HG02885 (cell line): ENCODE results near the gene VCP.

Experiments used
- ATAC-seq: cut with Tn5 transposase; IDR thresholded peaks from one replicate; pipeline ENCODE4 v1.9.1; 2021; ENCODE audit warnings: mild to moderate bottlenecking; ENCODE audit not compliant: unreplicated experiment, poor library complexity

Gene VCP

DNA sequence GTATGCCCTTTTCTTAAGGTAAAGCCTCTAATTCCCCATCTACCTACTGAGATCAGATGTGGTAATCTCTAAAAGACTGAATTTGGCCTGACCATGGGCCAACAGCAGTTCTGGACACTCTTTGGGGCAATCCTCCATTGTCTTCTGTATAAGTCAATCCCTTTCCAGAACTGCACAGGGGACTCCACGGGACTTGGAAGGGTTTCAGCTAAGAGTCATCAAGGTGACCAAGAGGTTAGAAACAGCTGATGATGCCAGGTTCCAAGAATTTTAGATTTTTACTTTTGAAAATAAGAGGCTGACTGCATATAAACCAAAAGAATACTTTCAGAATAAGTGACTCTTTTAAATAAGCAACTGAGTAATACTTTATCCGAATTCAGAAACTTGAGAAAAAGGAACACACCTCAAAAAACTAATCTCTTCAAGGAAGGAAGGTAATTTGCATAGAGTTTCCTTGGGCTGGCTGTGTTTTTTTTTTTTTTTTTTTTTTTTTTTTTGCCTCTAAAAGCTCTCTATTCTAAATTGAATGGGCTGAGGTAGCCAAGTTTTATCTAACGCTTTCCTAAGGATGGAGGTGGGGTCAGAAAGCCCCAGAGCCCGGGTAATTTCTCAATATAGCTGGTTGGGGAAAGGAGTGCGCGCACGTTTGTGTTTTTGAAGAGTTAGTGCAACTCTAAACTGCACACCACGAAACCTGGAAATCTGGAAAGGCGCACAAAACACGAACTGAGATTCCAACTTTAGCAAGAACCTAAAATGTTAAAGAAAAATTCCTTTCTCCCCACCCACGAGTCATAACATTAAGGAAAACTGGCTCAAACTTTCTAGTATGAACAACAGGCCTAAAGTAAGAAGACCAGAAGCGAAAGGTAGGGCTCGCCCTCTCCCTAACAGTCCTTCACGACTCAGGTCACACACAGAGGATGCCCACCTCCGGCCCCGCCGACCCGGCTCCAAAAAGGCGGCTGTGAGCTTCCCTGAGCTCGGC, 1.3 kb downstream of the VCP start:
- ATAC-seq = no peak

DNA sequence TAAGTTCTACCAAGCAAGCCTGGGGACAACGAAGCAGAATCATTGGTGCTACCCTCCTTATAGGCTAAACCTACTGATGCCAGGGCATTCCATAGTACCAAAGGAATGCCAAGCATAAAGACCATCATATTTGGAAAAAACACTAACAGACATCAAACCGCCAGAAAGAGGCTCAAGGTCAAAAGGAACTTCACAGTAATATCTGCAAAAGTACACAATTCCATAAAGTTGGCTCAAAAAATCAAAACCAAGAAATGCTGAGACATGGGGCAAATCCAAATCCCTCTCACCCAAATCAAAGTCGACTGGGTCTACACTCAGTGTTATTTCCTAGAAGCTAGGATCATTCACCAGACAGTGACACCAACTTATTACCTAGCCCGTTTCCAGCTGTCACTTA, 3.4 kb downstream of the VCP start:
- no peak for ATAC-seq

DNA sequence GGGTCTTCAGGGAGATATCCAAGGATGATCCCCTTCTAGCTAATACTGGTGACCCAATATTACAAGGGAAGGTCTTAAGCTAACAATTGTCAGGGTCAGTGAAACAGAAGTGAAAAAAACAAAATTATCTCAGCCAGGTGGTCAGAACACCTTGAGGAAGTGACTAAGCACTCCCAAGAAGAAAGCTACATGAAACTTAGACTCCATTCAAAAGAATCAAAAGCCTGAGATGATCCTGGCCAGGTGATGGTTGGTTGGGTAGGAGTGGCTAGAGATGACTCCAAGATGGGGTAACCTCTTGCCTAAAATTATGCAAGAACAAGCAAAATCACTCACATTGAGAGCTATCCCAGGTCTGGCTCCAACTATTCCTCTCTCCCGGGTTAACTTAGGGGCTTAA, 5.4 kb downstream of the VCP start:
- no peak for ATAC-seq

DNA sequence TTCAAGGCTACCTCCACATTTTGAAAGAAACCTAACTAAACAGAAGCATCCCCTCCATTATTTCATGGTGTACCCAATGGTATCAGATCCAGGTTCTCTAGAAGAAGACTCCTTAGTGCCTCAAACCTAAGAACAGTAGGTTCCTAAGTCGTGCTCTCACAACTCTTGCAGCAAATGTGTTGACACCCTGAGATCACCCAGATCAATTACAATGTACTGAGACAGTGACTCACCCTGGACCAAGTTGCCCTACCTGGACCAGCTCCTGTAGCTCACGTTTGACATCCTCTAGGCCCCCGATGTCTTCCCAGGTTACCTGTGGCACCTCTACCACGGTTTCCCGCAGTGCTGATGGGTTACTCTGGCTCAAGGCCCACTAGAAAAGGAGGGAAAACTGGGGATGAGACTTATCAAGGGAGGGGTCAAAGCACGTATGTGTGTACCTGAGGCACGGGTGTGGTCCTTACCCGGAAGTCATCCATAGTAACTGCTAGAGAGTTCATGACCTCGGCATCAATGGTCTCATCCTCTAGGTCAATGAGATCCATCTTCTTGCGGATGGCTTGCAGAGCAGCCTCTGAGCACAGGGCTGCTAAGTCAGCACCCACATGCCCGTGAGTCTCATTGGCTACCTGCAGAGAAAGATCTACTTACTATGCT, 11.7 kb downstream of the VCP start:
- ATAC-seq = no peak

DNA sequence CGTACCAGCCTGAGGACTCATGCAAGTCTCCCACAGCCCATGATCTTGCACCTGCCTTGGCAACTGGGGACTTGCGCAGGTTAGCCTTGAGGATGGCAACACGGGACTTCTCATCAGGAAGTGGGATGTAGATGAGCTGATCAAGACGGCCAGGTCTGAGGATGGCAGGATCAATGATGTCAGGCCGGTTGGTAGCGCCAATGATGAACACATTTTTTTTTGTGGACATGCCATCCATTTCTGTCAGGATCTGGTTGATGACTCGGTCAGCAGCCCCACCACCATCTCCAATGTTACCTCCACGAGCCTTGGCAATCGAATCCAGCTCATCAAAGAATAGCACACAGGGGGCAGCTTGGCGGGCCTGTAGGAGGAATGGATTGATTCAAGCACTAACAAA, 13.0 kb downstream of the VCP start:
- ATAC-seq = no peak

DNA sequence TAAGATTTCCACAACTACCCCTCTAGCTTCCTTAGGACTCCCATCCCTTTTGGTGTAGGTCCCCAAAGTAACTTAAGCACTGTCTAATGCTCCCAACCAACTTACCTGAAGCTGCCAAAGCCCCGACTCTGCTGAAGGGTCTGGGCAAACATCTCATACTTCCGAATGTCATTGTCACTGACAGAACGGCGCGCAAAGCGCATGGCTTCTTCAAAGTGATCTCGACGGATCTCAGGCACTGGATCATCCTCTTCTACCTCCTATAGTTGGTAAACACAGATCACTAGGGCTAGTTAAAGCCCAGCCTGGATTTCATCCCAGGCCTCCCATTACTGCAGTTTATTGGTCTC, 15.2 kb downstream of the VCP start:
- no peak for ATAC-seq

DNA sequence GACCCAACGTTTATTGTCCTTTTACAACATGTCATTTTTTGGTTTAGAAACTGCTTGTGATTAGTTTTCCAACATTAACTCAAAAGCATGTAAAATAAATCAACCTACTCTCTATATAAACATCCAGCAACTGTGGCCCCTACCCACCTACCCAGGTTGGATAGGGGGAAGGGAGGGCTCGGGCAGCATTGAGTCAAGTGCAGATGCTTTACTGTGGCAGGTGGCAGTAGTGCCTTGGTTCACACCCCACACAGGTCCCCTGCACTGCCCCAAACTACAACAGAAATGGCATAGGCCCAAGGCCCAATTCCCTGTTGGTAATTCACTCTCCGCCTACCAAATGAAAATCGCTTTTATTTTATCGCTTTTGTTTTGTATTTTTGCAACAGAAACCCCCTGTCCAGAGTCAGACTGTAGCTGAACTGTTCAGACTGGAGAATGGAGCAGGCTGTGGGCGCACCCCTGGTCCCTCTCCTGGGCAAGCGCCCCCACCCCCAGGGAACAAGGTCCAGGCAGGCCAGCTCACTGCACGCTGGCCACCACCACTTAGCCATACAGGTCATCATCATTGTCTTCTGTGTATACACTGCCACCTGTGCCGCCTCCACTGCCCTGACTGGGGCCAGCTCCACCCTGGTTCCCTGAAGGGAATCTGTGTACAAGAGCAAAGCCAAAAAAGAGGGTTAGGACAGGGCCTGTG, 15.7 kb downstream of the VCP start:
- ATAC-seq = no peak

DNA sequence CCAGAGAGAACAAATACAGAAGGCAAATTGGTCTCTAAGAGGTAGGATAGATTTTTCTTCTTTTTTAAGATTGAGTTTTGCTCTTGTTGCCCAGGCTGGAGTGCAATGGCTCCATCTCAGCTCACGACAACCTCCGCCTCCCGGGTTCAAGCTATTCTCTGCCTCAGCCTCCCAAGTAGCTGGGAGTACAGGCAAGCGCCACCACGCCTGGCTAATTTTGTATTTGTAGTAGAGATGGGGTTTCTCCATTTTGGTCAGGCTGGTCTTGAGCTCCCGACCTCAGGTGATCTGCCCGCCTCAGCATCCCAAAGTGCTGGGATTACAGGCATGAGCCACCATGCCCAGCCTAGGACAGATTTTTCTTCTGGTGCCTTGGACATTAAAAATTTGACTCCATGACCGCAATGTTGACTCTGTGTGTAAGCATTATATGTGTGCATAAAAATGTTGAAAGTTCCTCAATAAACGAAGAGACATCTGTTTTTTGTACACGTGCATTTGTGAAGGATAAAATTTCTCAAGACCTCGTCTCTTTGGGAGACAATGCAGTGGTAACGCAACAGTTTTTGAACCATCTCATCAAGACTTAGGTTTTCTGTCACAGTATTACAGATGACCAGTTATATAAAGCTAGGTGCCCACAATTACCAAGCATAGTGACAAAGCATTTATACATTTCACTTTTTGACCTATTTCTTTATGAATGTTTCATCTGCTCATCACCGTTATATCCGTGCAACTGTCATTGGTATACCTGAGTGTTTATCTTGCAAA, 17.4 kb downstream of the VCP start:
- no peak for ATAC-seq

DNA sequence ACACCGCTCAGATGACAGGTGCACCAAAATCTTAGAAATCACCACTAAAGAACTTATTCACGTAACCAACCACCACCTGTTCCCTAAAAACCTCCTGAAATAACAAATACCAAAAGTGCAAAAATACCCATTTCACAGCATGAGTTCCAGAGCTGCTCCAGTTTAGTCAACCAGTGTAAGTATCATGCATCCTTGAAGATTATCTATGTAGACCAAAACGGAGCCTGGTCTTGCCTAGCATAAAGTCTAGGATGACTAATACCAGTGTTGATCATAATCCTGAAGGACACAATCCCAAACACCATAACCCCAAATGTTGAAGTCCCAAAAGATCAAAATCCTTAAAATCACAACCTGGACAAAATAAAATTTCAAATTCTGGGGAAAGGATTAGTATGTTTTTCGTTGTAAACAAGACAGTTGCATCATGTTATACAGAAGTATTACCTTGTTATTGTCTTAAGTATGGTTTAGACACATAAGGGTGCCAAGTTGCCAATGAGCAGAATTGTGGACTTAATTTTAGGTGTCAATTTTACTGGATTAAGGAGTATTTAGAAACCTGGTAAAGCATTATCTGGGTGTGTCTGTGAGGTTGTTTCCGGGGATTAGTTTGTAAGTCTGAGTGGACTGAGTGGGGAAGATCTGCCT, 18.1 kb downstream of the VCP start:
- no peak for ATAC-seq

DNA sequence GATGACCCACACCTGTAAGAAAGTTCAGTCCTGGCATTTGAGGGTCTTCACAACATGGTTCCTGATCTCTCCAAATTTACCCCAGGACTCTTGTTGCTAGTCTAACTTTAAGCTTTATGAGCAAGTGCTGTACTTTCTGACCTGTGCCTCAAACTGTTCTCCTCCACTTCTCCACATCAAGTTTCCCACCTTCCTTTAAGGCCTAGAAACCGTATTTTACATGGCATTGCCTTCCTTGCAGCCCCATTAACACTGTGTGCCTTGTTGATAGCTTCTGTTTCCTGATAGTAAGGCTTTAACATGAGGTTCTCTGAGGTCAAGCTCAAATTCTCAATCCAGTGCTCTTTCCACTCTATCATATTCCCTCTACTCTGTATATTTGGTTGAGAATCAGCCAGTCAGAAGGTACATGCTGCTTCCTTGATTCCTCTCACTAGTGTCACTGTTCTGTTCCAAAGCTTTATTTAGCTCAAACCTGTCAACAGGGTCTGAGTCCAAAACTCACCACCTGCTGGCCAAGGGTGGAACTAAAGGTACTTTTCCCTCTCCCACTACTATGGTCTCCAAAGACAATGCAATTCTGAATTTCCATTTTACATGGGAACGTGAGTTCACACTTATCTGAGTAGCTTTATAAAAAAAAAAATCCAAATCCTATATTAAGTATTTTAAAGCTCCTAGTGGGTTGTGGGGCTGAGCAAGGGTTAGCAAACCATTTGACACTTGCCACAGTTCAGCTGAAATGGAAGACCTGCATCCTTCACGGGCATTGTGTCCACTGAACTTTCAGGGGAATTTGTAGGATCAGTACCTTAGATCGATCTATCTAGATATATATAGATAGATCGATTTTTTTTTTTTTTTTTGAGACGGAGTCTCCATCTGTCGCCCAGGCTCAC, 21.1 kb downstream of the VCP start:
- ATAC-seq = no peak

DNA sequence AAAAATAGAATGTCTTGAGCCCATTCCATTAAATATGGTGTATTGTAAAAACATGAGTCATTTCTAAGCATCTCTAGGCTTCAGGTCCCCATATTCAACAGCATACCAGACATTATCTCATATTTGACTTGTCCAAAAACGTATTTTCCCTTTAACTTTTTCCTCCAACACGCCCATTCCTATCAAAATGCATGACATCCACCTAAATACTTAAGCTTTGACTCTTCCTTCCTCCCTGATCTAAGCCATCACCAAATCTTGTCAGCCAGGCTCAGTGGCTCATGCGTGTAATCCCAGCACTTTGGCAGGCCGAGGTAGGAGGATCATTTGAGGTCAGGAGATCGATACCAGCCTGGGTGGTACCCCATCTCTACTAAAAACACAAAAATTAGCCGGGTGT, 23.9 kb downstream of the VCP start:
- ATAC-seq = no peak

DNA sequence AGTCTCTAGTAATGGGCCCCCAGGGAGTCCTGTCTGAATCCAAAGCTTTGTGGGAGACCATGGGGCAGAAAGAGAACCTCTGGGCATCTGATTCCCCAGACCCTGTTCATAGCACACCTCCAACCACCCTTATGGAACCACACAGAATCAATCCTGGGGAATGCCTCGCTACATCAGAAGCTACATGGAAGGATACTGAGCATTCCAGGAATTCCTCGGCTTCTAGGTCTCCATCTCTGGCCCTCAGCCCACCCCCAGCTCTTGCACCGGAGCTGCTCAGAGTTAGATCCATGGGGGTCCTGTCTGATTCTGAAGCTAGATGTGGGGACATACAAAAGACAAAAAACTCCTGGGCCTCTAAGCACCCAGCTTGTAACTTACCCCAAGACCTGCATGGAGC, 28.4 kb downstream of the VCP start:
- no peak for ATAC-seq

DNA sequence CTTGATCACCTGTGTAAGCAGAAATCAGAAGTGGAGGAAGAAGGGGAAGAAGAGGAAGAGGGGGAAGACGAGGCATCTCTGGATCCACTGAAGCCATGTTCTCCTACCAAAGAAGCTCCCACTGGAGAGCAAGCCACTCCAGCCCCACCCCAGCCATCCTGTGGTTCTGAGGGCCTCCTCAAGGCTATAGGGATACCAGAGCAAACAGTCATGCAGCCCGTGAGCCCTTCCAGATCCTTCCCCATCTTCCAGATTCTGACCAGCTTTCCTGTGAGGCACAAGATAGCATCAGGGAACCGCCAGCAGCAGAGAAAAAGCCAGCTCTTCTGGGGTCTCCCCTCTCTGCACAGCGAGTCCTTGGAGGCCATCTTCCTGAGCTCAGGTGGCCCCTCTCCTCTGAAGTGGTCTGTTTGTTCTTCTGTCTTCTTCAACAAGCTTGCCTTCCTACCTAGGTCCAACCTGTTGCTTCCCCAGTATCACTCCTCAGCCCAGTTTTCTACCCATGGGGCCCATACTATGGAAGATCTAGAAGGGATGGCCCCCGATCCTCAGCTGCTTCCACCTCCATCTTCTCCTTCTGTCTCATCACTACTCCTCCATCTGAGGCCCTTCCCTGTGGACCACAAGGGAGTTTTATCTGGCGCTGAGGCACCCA, 29.4 kb downstream of the VCP start:
- ATAC-seq = no peak

DNA sequence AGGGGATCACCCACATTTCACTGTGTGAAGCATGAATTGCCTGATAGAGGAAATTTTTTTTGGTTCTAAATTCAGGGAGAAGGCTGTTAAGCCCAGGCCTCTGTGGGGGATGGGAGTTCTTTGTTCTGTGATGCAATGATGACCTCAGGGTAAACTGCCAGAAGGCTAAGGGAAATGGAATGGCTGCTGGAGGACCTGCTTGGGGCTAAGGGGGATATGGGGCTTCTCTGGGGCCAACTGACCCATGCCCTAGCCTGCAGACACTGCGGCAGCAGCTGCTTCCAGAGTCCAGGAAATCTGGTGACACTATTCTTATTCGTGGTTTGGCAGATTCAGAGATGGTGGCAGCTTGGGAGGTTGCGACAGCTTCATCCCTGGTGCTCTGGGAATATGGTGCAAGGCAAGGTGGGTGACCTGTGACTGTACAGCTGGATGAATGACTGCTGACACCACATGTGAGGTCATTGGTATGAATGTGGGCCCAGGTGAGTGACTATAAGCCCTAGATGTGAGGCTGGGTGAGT, 30.3 kb downstream of the VCP start:
- no peak for ATAC-seq

DNA sequence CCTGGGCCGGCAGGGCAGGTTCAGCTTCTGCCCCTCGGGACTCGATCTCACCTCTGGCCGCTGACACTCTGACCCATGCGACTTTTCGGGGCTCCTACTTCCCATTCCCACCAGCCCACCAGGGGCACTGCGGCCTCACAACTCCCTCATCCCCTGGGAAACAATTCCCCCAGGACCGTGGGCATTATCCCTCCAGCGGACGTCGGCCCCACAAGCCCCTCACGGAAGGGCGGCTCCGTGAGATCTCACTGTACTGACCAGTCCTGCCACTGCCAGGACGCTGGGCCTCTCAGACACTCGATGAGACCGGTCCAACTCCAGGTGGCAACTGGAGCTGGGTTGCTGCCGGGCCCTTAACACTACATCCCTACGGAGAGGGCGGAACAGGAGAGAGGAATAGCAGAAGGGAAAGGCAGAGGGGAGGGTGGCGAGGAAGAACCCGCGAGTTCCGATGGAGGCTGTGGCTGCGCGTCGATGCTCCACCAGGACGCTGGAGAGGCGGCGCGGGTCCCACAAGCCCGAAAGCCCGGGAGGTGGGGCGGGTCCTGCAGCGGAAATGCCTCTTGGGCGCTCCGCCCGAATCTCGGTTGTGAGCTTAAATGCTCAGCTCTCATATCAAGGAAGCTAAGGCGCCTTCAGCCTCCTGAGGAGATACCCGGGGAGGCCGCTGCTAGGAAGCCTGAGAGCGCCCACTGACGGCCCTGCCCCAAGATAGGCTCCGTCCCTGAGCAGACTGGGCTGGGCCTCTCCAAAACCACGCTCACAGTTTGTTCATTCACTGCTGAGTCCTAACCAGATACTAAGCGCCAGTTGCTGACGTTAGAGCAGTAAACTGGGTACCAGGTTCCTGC, 36.3 kb downstream of the VCP start:
- ATAC-seq = no peak

DNA sequence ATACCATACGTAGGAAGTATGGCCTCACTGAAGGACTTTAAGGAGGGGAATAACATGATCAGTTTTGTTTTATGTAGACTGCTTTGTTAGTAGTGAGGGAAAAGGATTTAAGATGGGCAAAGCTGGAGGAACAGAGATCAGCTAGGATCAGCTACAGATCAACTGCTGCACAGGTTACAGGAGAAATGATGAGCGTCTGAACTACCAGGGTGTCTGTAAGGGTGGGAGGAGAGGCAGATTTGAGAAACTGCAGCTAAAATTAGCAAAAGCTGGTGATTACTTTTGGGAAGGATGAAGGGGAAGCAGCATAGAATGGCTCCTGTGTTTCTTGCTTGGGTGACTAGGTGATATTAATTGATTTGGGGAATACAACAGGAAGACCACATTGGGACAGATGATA, 39.3 kb downstream of the VCP start:
- ATAC-seq = no peak

DNA sequence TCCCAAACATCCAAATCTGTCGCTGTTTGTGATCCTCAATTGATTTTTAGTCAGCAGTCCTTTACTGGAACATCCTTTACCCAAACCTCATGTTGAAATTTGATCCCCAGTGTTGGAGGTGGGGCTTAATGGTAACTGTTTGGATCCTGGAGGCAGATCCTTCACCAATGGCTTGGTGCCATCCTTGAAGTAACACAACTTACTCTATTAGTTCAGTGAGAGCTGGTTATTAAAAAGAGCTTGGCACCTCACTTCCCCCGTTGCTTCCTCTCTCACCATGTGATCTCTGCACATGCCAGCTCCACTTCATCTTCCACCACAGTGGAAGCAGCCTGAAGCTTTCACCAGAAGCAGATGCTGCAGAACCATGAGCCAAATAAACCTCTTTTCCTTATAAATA, 42.6 kb downstream of the VCP start:
- no peak for ATAC-seq
